ENCODE results near the gene LPP. TPM values are rescaled to one million over a fixed set of nuclear protein-coding genes. Genes with fewer than 3 reads are reported as not detected.

LPP gene
- total and polyA plus RNA-seq, 2 donors (not counting 1 experiment from before 2014, with no cell fraction given) = 7.6 to 81.7 TPM

GRCh38 chr3:188739511-188739910, 585.6 kb downstream of the LPP start:
- no peaks in the 10 kb centered on the region for H3K27me3 Mint-ChIP-seq
- H3K27ac ChIP-seq (ENCODE audit: low read length in 2 of 2) = no peak overlapping the region
- H3K4me2 ChIP-seq (replicated peaks; ENCODE audit: low read depth, low read length, poor library complexity, severe bottlenecking) = no peak overlapping the region
- no peak for ATAC-seq (ENCODE audit: low read depth)
- no peaks in the 10 kb centered on the region for H3K9me3 ChIP-seq (ENCODE audit: control extremely low read depth in 1 of 3, control insufficient read depth in 2 of 3, insufficient read depth in 1 of 3, low read length in 2 of 3)
- no peaks in the 10 kb centered on the region for H3K4me1 ChIP-seq (ENCODE audit: control insufficient read depth in 2 of 2, insufficient read depth in 2 of 2, low read length in 2 of 2)
- no peak overlapping the region for H3K27ac Mint-ChIP-seq
- no peaks in the 10 kb centered on the region for H3K4me1 Mint-ChIP-seq
- H4K20me1 ChIP-seq (ENCODE audit: control insufficient read depth, insufficient read depth, low read length, poor library complexity, severe bottlenecking) = no peaks in the 10 kb centered on the region
- H3K36me3 ChIP-seq (replicated peaks in 1 of 2; ENCODE audit: control extremely low read depth in 1 of 2, control insufficient read depth in 1 of 2, extremely low read depth in 1 of 2, insufficient read depth in 2 of 2, low read length in 1 of 2) = no peaks in the 10 kb centered on the region
- TF ChIP-seq, protein P1, sequence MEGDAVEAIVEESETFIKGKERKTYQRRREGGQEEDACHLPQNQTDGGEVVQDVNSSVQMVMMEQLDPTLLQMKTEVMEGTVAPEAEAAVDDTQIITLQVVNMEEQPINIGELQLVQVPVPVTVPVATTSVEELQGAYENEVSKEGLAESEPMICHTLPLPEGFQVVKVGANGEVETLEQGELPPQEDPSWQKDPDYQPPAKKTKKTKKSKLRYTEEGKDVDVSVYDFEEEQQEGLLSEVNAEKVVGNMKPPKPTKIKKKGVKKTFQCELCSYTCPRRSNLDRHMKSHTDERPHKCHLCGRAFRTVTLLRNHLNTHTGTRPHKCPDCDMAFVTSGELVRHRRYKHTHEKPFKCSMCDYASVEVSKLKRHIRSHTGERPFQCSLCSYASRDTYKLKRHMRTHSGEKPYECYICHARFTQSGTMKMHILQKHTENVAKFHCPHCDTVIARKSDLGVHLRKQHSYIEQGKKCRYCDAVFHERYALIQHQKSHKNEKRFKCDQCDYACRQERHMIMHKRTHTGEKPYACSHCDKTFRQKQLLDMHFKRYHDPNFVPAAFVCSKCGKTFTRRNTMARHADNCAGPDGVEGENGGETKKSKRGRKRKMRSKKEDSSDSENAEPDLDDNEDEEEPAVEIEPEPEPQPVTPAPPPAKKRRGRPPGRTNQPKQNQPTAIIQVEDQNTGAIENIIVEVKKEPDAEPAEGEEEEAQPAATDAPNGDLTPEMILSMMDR (IDR thresholded peaks at IDR 0.05) = no peak
- TF ChIP-seq EZH2 (IDR thresholded peaks at IDR 0.05; ENCODE audit: borderline replicate concordance, insufficient read depth, low read depth, low read length, poor library complexity, severe bottlenecking) = no peak
- no peak overlapping the region for H3K4me3 Mint-ChIP-seq
- H3K9me3 Mint-ChIP-seq (ENCODE audit: insufficient read depth) = no peaks in the 10 kb centered on the region
- ChIA-PET CTCF (interaction anchor here (1.4 kb wide), 1 partner anchor 9 kb away, joined by 7 read pairs; no protein-coding TSS in a partner anchor), POLR2A (no interaction called here)
- no peaks in the 10 kb centered on the region for H3K79me2 ChIP-seq (ENCODE audit: control insufficient read depth, insufficient read depth, low read length)
- H3K4me3 ChIP-seq (ENCODE audit: control extremely low read depth in 1 of 5, extremely low read depth in 1 of 5, insufficient read depth in 1 of 5, low read depth in 2 of 5, low read length in 4 of 5) = no peak overlapping the region
- H3K9ac ChIP-seq (ENCODE audit: low read length) = no peak overlapping the region
- no peak overlapping the region for H2AFZ ChIP-seq (ENCODE audit: insufficient read depth, low read depth, low read length, poor library complexity, severe bottlenecking)
- intact Hi-C loops (cut with micrococcal nuclease) = no loop called here
- no peaks in the 10 kb centered on the region for H3K27me3 ChIP-seq (replicated peaks in 1 of 4; ENCODE audit: control extremely low read depth in 1 of 4, control insufficient read depth in 3 of 4, insufficient read depth in 4 of 4, low read length in 3 of 4)
- DNase-seq = no peak

GRCh38 chr3:188740010-188740409, 586.1 kb downstream of the LPP start:
- Histone ChIP-seq H3K36me3 (replicated peaks in 1 of 2; ENCODE audit: control extremely low read depth in 1 of 2, control insufficient read depth in 1 of 2, extremely low read depth in 1 of 2, insufficient read depth in 2 of 2, low read length in 1 of 2) (no peaks in the 10 kb centered on the region), H3K9me3 (ENCODE audit: control extremely low read depth in 1 of 3, control insufficient read depth in 2 of 3, insufficient read depth in 1 of 3, low read length in 2 of 3) (no peaks in the 10 kb centered on the region), H3K9ac (ENCODE audit: low read length) (no peak overlapping the region), H4K20me1 (ENCODE audit: control insufficient read depth, insufficient read depth, low read length, poor library complexity, severe bottlenecking) (no peaks in the 10 kb centered on the region), H3K27ac (ENCODE audit: low read length in 2 of 2) (no peak overlapping the region), H3K79me2 (ENCODE audit: control insufficient read depth, insufficient read depth, low read length) (no peaks in the 10 kb centered on the region), H3K4me3 (ENCODE audit: control extremely low read depth in 1 of 5, extremely low read depth in 1 of 5, insufficient read depth in 1 of 5, low read depth in 2 of 5, low read length in 4 of 5) (no peak overlapping the region), H2AFZ (ENCODE audit: insufficient read depth, low read depth, low read length, poor library complexity, severe bottlenecking) (no peak overlapping the region), H3K4me1 (ENCODE audit: control insufficient read depth in 2 of 2, insufficient read depth in 2 of 2, low read length in 2 of 2) (no peaks in the 10 kb centered on the region), H3K4me2 (replicated peaks; ENCODE audit: low read depth, low read length, poor library complexity, severe bottlenecking) (no peak overlapping the region), H3K27me3 (replicated peaks in 1 of 4; ENCODE audit: control extremely low read depth in 1 of 4, control insufficient read depth in 3 of 4, insufficient read depth in 4 of 4, low read length in 3 of 4) (no peaks in the 10 kb centered on the region)
- intact Hi-C loops (cut with micrococcal nuclease) = loop anchor here (10.0 kb wide), 1 partner anchor 765 kb away; no protein-coding TSS in a partner anchor
- Mint-ChIP-seq H3K4me1 (no peaks in the 10 kb centered on the region), H3K9me3 (ENCODE audit: insufficient read depth) (no peaks in the 10 kb centered on the region), H3K27ac (no peak overlapping the region), H3K27me3 (no peaks in the 10 kb centered on the region), H3K4me3 (no peak overlapping the region)
- DNase-seq (no peak), ATAC-seq (ENCODE audit: low read depth) (no peak)
- CTCF ChIA-PET = interaction anchor here (1.4 kb wide), 1 partner anchor 9 kb away, joined by 7 read pairs; no protein-coding TSS in a partner anchor
- no CpG with 5 or more reads among the region's 1 CpG for WGBS (ENCODE audit: insufficient coverage)
- POLR2A ChIA-PET = no interaction called here
- TF ChIP-seq, protein P1 (IDR thresholded peaks at IDR 0.05) = no peak
- TF ChIP-seq EZH2 (IDR thresholded peaks at IDR 0.05; ENCODE audit: borderline replicate concordance, insufficient read depth, low read depth, low read length, poor library complexity, severe bottlenecking) = no peak
